NT2/D1 (cell line): ENCODE data around the gene GPX8.

Source experiments
- SUZ12 ChIP-seq: IDR thresholded peaks from 2 replicates; pipeline ENCODE4 v1.6.1; 2011; ENCODE audit not compliant: insufficient read length, insufficient read depth; ENCODE audit errors: extremely low read depth
- YY1 ChIP-seq: IDR thresholded peaks from 2 replicates; pipeline ENCODE4 v1.6.1; 2011; ENCODE audit not compliant: insufficient read length, insufficient read depth
- ZNF274 ChIP-seq: IDR thresholded peaks from 2 replicates; pipeline ENCODE4 v1.6.1; 2011; ENCODE audit warnings: mild to moderate bottlenecking, low read depth, low read length

- TF ChIP-seq ZNF274 (no peak), YY1 (no peak), SUZ12 (no peak)
Measured at GRCh38 chr5:55172051-55172899, 12.3 kb downstream of the GPX8 start.
